Central memory CD4-positive, alpha-beta T cell (primary cell): Measurements from ENCODE around the gene IL23A.
"Not testable (repeated sequence)": the region's sequence is repeated elsewhere in the genome, so short reads cannot be mapped to it uniquely, and the experiment has no call there.

ENCODE experiments used
- DNase-seq: peaks from one replicate; pipeline ENCODE4 v3.0.0; 2022
- total RNA-seq, 3 experiments: gene quantifications; one replicate each; lab custom pipeline; 2026; lab: John Stamatoyannopoulos, UW

Gene IL23A
- total RNA-seq = 20.0 to 56.1 (median 31.1) reads per million in 3 experiments

DNA sequence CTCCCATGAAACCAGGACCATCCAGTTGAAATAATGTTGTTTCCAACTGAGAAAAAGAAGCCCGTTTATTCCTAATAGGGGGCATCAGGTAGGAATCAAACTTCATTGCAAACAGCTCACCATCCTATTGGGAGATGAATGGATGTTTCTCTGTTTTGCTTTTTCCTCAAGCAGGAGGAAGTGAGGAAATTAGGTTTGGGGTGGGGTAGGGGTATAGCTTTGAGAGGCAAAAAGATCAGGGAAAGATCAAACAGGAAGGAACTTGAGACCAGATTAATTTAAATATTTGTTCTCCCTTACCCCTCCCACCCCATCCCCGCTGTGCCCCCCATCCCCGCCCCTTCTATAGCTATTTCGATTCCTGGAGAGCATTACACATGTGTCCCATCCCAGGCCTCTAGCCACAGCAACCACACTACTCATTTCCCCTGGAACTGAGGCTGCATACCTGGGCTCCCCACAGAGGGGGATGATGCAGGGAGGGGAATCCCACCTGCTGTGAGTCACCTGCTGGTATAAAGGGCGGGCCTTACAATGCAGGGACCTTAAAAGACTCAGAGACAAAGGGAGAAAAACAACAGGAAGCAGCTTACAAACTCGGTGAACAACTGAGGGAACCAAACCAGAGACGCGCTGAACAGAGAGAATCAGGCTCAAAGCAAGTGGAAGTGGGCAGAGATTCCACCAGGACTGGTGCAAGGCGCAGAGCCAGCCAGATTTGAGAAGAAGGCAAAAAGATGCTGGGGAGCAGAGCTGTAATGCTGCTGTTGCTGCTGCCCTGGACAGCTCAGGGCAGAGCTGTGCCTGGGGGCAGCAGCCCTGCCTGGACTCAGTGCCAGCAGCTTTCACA, at the start of gene IL23A:
TSS of gene IL23A (plus strand) at position 577 of the 850 bp plus-strand sequence. CDS start at position 738, 161 bp downstream.
- peak; percentile 90 for DNase-seq

GRCh38 chr12:56293795-56294194, 44.9 kb upstream of the IL23A start:
- no peak for DNase-seq

- no peak for DNase-seq
Observed at GRCh38 chr12:56296295-56296694, 42.4 kb upstream of the IL23A start.

DNA sequence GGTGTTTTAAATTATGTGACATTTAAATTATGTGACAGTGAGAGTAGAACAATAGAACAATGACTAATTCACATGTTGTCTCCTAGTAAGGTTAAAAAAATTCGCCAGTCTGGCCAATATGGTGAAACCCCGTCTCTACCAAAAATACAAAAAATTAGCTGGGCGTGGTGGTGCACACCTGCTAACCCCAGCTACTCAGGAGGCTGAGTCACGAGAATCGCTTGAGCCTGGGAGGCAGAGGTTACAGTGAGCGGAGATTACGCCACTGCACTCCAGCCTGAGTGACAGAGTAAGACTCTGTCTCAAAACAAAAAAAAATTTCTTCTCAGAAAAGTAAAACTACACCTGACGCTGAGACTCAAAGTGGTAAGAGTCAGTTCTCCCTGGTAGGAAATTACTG, 41.3 kb upstream of the IL23A start:
- no peak for DNase-seq

DNA sequence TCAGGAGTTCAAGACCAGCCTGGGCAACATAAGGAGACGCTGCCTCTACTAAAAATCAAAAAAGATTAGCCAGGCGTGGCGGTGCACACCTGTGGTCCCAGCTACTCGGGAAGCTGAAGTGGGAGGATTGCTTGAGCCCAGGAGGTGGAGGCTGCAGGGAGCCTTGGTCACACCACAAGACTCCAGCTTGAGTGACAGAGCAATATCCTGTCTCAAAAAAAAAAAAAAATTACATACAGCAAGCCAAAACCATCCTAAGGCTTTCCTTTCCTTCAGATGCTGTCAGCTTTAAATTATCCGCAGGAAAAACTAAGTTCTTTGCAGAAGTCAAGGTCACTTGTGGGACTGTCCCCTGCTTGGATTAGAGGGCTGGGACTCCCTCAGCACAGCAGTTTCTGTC, 39.9 kb upstream of the IL23A start:
- no peak for DNase-seq

DNA sequence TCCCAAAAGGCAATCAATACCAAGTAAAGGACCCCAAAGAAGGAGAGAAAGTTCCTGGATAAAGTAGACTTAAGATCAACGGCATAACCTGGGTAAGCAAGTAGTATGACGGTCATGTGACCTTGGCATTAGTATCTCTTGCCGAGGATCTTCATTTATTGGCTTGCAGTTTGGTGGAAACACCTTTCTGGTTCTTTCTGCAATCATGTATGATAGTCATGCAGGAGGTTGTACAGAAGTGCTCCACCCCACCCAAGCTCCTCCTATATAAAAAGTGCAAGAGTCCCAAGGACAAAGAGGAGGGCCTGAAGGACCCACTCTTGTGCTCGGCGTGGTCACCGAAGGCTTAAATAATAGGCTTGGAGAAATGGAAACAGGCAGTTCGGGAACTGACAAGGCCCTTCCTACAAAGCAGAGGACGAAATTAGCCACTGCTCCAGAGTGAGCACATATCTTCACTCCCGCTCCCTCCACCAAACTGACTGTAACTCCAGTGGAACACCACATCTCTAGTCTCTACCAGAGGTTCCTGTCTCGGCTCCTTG, 39.3 kb upstream of the IL23A start:
- peak; percentile 34 for DNase-seq

- DNase-seq = peak; percentile 99
Observed at GRCh38 chr12:56299853-56300643, 38.6 kb upstream of the IL23A start, which contains the start of gene CS. Gene CS (minus strand): TSS chr12:56300330. CDS start chr12:56300201, 129 bp downstream.

GRCh38 chr12:56300644-56301464, 37.8 kb upstream of the IL23A start:
- DNase-seq = no peak

- DNase-seq = no peak
Observed at GRCh38 chr12:56304276-56304675, 34.4 kb upstream of the IL23A start.

- DNase-seq = no peak
Observed at GRCh38 chr12:56304872-56305590, 33.7 kb upstream of the IL23A start.

DNA sequence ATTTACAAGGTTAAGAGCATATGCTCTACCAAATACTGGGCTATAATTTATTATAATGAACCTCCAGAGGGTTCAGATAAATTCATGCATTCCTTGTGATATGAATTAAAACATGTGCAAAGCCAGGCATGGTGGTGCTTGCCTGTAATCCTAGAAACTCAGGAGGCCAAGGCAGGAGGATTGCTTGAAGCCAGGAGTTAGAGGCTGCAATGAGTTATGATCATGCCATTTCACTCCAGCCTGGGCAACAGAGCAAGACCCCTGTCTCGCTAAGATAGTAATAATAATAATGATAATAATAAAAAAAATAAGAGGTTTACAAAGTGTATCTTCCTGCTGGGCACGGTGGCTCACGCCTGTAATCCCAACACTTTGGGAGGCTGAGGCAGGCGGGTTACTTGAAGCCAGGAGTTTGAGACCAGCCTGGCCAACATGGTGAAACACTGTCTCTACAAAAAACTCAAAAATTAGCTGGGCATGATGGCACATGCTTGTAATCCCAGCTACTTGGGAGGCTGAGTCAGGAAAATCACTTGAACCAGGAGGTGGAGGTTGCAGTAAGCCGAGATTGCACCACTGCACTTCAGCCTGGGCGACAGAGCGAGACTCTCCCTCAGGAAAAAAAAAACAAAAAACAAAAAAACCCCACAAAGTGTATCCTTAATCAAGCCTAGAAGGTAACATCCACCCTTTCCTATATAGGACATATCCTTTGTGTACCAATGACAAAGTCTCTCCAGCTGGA, 31.3 kb upstream of the IL23A start:
- DNase-seq = no peak

GRCh38 chr12:56308714-56309113, 30.0 kb upstream of the IL23A start:
- no peak for DNase-seq

DNA sequence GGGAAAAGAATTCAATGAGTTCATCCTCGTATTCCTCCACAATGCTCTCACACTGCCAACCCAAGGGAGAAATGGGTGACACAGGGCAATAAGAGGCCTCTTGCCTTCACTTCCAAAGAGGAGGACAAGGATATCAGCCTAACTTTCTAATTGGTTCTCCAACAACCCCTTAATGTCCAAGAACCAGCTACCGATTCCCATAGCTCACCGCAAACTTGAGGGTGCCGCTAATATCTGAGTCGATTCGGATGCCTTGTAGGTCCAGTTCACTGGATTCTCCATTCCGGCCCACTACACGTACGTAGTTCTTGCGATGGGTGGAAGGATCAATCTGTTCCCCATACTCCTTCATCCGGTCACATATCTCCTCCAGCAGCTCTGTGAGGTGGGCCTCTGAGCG, 27.7 kb upstream of the IL23A start:
- no peak for DNase-seq

DNA sequence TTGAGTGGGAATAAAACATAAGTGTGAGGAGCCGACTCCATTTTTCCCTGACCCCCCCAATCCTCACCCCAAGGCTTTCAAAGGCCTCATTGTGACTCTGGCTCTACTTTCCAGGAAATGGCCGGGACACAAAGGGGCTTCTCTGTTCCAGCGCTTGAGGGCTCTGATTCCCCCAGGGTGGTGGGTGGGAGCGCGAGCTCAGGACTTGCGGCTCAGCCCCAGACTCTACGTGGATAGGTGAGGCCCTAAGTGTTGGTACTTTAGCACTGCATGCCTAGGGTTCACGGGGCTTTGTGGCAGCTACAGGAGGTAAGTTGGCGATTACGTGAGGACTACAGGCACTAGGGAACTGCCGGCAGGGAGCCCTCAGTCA, 23.4 kb upstream of the IL23A start:
- DNase-seq = no peak

GRCh38 chr12:56315622-56316473, 22.8 kb upstream of the IL23A start, which contains the start of gene CNPY2:
Gene CNPY2 (minus strand): TSS chr12:56315988. CDS start chr12:56315217, 771 bp downstream.
- peak; percentile 93 for DNase-seq

DNA sequence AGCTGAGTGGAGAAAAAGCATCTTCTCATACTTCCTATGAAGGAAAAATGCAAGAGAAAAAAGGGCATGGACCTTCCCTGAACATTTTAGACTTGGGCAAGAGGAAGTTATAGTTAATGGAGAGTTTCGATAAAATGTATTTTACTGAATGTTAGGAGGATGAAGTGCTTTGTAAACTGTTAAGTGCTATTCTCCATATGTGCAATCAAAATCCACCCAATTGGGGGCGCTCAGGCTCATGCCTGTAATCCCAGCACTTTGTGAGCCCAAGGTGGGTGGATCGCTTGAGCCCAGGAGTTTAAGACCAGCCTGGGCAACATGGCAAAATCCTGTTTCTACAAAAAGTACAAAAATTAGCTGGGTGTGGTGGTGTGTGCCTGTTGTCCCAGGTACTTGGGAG, 21.0 kb upstream of the IL23A start:
- DNase-seq = no peak

DNA sequence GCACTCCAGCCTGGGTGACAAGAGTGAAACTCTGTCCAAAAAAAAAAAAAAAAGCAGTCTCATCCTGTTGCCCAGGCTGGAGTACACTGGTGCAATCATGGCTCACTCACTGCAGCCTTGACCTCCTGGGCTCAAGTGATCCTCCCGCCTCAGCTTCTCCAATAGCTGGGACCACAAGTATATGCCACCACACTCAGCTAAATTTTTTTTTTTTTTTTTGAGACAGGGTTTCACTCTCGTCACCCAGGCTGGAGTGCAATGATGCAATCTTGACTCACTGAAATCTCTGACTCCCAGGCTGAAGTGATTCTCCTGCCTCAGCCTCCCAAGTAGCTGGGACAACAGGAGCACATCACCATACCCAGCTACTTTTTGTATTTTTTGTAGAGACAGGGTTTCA, 17.7 kb upstream of the IL23A start:
- DNase-seq = no peak

- not testable (repeated sequence) for DNase-seq
Observed at GRCh38 chr12:56321610-56322009, 17.1 kb upstream of the IL23A start.

- no peak for DNase-seq
Observed at GRCh38 chr12:56324206-56324605, 14.5 kb upstream of the IL23A start.

- DNase-seq = no peak
Observed at GRCh38 chr12:56326126-56326525, 12.6 kb upstream of the IL23A start.
